Amniotic stem cell (primary cell): ENCODE results near the gene SPSB3.

Source experiments
- DNase-seq: peaks from one replicate; lab custom pipeline; 2025; lab: John Stamatoyannopoulos, UW

The SPSB3 gene

DNA sequence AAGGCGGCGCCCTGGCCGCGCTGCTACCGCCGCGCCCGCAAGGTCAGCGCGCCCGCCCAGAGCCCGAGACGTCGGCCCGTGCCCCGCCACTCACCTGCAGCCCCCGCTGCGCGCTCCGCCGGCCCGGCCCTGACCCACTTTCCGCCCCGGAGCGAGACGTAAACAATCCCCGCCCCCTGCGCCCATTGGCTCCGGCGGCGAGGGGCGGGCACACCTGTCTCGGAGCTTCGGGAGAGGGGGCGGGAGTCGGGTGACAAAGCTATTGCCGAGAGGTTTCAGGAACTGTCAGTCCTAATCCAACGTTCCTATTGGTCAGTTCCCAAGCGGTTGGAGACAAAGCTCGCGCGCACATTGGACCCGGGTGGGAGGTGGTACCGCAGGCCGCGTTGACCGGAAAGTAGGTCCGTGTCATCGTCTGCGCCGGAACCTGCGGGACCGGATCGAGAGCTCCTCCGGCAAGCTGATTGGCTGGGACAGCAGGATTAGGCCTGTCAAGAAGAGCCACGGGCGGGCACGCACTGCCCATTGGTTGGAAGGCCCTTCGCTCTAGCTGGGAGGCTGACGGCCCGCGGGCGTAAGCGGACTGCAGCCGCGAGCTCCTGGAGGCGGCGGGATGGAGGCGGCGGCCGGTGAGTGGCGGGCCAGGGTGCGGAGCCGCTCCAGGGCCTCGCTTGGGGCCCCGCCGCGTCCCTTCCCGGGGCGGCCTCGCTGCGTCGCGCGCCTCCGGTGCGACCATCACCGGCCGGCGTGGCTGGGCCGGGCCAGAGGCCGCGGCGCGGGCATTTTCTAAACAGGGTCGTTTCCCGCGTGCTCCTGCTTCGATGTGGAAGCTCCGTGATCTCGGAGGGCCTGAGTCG is at the start of gene SPSB3, which contains the start of gene NUBP2:
TSS of gene SPSB3 (minus strand) at position 164 of the 857 bp plus-strand sequence. CDS start 1,088 bp downstream, outside the sequence.
TSS of gene NUBP2 (plus strand) at position 553 of the 857 bp plus-strand sequence. CDS start at position 614, 61 bp downstream.
- peak; percentile 100 for DNase-seq

DNA sequence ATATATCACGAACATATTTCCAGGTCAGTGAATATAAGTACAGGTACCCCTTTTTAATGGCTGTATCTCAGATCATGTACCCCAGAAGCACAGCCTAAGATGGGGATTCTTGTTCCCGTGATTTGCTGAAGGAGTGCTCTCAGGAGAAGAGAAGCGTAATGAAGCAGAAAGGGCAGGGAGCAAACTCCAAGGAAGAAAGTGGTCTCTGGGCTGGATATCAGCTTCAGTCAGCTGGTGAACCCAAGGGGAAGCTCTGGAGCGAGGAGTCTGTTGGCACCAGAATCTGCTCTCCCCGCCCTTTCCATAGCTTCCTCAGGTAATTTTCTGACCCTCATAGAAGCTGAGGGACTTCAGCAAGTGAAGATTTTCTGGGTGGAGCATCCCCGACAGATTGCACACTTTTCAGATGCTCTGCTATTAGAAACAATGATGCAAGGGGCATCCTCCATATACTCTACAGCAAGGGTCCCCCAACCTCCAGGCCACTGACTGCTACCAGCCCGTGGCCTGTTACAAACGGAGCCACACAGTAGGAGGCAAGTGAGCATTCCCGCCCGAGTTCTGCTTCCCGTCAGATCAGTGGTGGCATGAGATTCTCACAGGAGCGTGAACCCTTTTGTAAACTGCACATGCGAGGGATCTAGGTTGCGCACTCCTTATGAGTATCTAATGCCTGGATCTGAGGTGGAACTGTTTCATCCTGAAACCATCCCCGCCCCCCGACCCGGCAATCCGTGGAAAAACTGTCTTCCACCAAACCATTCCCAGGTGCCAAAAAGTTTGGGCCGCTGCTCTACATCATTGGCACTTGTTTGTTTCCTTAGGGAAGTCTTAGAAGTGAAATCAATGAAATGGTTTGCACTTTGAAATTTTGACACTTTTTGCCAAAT is 49.1 kb upstream of the SPSB3 start:
- DNase-seq, result no peak

DNA sequence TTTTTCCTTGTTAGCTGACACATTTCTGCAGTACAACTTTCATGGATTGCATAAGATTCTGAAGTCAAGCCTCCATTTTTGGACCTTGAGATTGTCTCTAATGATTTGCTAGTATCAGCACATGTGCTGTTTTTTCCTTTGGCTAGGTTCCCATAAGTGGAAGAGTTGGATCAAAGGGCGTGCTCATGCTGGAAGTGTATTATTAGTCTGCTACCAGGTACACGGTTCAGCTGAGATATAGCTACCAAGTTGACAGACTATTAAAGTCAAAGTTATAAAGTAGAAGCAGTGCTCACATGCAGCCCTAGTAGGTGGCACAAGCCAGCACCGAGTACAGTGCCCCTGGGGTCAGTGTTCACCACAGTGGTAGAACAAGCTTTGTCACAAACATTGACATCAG is 47.8 kb upstream of the SPSB3 start:
- DNase-seq, result no peak

DNA sequence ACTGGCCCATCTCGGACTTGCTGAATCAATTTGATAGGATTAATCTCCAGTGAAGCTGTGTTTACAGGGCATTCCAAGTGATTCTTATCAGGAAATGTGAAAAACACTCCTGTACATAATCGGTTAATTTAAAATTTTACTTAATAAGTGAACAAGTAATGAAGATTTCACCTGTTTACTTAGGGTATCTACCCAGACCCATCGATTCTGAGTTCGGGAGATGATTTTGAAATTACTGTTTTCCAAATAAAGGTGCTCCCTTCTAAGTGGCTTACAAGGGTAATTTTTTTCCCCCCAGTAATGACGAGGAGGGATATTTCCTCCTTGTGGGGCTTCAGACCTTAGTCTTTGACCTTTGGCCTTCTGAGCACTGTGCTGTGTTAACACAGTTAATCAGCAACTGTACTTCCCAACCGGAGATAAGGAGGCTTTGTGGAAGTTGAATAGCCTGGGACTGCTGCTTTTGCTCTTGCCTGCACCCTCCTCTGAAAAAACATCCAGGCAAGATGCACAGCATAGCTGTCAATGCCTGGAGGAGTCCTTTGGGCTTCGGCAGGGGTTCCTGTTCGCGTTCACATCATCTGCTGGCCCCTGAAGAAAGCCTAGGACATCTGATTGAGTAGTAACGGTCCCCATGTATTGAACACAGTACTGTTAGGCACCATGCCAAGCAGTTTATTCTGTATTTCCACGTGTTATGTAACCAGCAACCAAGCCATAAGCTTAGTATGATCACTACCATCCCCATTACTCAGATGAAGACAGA is 46.5 kb upstream of the SPSB3 start:
- DNase-seq, result no peak

DNA sequence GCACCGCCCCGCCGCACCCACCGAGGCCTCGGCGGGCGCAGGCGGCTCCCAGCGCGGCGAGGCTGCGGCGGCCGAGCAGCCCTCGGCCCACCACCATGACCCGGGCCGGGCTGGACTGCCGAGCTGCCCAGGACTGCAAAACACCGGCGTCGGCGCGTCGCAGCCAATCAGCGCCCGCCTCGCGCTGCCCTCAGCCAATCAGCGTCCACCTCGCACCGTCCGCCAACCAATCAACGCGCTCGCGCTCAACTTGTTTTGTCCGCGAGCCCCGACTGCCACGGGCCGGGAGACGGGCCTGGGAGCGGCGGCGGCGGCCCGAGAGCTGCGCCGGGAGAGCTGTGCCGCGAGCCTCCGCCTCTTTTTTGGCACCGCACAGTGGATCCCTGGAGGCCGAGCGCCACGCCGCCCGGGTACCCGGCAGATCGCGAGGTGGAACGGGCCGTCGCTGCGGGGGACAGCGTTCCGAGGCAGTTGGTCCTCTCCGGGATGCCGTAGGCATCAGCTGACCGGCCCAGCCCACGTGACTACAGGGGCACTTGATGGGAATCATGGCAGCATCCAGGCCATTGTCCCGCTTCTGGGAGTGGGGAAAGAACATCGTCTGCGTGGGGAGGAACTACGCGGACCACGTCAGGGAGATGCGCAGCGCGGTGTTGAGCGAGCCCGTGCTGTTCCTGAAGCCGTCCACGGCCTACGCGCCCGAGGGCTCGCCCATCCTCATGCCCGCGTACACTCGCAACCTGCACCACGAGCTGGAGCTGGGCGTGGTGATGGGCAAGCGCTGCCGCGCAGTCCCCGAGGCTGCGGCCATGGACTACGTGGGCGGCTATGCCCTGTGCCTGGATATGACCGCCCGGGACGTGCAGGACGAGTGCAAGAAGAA is 44.6 kb upstream of the SPSB3 start, which contains the start of the genes FAHD1 and HAGH:
TSS of gene FAHD1 (plus strand) at position 516 of the 883 bp plus-strand sequence. CDS start at position 549, 33 bp downstream.
TSS of gene HAGH (minus strand) at position 135 of the 883 bp plus-strand sequence. CDS start at position 97, 38 bp downstream.
- peak; percentile 88 for DNase-seq

DNA sequence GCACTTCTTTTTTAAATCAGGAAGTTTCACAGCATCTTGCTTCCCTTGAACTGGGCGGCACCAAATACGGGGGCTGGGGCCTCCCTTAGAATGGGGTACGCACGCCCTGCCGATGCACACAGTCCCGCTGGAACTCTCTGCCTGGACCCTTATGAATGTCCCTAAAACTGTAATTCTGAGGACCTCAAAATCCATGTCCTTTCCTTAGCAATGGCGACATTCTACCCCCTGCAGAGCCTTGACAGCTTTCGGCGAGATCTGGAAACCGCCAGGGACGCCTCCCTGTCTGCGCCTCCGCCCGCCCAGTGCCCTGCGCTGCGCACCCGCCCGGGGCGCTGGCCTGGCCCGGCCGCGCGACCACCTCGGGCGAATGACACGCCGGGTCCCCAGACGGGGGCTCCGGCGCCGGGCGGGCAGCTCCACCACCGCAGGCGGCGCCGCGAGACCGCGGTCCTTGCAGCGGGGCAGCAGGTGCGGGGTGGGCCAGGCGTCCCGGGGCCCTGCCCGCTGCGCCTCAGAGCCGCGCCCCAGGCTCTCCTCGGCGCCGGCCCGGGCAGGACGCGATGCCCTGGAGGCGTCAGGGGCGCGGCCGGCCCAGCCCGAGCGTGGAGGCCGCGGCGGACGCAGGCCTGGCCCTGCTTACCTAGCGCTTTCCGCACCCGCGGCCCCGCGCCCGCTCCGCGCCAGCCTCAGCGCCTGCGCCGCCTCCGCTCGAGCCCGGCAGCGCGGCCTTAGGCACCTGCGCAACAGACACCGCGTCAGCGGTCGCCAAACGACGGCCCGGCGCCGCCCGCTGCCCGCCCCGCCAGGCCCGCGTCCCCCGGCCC is 43.7 kb upstream of the SPSB3 start:
- DNase-seq, result peak; percentile 43

DNA sequence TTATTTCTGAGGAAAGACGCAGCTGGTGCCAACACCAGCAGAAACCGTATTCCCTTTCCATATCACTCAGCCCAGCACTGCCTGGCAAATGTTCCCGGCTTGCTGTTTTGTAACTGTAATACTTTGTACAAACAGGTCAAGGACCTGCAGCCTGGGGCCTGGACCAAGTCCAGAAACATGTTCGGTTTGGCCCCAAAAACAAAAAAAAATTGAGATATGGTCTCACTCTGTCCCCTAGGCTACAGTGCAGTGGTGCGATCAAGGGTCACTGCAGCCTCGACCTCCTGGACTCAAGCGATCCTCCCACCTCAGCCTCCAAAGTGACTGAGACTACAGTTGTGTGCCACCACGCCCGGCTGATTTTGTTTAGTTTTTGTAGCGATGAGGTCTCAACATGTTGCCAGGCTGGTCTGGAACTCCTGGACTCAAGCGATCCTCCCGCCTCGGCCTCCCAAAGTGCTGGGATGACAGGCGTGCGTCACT is 43.1 kb upstream of the SPSB3 start:
- no peak for DNase-seq

DNA sequence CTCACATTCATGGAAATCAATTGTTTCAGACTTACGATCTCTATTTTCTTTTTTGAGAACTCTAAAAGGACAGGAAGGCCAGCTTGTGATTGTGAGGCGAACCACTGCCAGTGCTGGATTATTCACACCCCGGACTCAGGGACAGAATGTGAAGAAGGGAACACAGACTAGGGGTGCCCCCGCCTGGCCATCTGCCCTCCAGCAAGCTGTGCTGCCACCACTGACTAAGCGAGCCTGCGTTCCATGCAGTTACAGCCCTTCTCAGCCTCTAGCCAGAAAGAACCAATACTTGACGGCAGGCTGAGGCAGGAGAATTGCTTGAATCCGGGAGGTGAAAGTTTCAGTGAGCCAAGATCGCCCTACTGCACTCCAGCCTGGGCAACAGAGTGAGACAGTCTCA is 41.5 kb upstream of the SPSB3 start:
- no peak for DNase-seq

DNA sequence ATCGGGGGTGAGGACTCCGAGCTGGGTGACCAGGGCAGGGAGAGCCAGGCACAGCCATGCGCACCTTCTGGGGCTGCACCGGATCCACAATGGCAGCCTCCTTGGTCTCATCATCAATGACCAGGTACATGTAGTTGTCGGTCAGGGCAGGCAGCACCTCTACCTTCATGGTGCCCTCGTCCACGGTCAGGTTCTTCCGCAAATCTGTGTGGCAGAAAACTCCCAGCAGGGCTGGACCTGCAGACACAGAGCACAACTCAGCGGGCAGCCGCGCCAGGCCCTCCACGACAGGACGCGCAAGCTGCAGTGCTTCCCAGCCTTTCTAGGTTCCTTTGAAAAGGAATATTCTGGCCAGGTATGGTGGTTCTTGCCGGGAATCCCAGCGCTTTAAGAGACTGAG is 40.4 kb upstream of the SPSB3 start:
- no peak for DNase-seq

DNA sequence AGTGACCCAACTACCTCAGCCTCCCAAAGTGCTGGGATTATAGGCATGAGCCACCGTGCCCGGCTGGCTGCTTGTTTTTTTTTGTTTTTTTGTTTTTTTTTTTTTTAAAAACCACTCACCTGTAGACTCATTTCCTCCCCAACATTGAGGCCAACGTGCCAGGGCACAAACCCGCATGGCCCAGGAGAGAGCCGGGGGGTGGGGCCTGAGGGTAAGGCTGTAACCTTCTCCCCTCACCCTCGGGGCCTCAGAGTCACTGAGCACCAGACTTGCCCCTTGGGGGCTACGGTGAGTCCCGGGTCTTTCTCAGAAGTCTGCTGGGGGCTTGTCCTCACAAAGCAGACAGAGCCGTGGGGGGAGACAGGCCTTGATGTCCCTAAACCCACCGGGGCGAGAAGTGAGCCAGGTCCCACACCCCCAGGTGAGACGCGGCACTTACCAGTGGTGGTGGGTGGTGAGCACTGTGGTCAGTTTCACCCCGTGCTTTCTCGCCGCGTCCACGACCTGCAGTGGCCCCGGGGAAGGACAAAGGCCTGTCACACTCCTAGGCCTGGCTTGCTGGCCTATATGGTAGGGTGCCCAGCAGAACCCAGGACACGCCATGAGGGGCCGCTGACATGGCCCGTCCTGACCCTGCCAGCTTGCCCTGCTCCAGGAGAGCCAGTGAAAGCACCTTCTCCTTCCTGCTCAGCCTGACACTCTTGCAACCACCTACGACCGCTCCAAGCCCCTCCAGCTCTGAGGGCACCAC is 39.7 kb upstream of the SPSB3 start:
- no peak for DNase-seq

DNA sequence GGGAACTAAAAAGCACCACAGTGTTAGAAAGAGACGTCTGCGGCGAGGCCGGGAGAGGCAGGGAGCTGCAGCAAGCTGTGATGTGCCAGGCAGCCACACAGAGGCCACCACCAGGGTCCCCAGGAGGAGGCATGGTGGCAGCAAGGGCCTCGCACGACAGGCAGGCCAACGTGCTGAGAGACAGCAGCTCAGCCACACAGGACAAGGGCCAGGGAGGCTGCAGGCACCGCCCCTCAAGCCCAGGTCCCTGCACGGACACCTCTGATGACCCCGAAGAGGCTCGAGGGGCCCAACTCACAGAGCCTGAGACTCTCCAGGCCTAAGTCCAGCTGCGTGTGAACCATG is 38.5 kb upstream of the SPSB3 start:
- DNase-seq, result no peak

DNA sequence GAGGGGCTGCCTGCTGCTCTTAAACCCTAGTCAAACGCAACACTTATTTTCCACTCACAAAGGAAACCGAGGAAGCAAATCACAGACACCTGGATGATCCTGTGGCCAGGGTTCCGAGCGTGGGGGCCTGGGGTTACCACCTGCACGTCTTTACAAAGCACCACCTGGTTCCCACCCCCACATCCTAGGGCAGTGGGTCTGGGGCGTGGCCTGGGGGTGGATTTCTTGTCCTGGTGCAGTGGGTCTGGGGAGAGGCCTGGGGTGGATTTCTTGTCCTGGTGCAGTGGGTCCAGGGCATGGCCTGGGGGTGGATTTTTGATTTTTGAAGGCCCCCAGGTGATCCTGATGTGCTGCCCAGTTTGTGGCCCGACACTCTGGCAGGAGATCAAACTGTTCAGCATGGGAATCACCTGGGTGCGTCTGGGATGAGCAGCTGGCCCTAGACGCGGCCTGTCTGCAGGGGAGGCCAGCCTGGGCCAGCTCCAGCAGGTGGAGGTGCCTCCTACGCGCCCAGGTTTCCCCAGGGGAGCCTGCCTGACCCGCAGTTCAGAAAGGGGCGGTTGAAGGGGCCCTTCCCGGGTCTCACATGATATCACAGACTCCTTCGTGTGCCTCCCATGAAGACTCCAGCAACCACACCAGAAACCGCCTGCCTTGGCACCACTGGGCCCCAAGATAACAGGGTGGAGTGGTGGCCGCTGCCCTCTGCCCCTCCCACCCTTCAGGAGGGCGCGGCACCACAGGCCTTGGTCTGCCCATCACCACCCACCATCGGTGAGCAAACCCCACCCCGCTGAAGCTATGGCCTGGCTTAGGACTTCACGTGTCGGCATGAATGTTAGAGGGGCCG is 38.0 kb upstream of the SPSB3 start:
- no peak for DNase-seq

DNA sequence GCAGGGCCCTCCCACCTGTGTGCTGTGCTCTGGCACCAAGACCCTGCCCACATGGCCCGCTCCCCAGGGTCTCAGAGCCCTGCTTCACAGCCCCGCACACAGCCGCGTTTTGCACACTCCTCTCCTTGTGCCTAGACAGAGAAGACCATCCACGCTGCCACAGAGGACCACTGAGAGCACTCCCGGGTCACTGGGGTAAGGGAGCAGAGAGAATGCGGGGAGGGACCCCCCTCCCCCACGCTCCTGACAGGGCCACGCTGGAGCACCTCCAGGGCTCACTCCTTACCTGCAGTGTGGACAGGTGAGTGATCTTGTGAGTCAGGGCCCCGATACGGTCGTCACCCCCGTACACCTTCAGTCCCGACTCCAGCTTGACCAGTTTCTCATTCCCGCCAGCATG is 37.2 kb upstream of the SPSB3 start:
- no peak for DNase-seq

DNA sequence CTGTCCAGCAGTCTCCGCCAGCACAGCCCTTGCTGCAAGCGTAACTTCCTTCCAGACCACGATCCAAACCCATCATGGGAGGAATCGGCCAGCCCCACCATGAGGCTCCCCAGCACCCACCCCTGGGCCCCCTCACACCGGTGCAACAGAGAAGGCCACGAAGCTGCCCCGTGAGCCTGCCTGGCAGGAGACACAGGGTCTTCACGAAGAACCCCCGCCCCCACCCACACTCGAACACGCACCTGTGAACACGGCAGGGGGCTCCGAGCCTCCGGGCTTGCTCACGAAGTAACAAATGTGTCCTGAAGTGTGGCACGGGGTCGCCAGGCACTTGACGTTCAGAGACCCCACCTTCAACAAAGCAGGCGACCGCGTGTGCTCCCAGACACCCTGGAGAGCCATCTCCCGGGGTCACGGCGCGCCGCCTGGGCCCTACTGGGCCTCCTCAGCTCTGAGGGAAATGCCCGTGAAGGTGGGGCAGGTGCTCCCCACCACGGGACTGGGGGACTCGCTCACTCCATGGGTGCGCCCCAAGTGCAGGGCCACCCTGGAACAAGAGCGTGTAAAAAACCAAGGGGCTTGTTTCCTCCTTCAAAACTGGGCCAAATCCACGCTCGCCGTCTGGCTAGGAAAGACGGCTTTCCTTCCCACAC is 36.6 kb upstream of the SPSB3 start:
- DNase-seq, result no peak

DNA sequence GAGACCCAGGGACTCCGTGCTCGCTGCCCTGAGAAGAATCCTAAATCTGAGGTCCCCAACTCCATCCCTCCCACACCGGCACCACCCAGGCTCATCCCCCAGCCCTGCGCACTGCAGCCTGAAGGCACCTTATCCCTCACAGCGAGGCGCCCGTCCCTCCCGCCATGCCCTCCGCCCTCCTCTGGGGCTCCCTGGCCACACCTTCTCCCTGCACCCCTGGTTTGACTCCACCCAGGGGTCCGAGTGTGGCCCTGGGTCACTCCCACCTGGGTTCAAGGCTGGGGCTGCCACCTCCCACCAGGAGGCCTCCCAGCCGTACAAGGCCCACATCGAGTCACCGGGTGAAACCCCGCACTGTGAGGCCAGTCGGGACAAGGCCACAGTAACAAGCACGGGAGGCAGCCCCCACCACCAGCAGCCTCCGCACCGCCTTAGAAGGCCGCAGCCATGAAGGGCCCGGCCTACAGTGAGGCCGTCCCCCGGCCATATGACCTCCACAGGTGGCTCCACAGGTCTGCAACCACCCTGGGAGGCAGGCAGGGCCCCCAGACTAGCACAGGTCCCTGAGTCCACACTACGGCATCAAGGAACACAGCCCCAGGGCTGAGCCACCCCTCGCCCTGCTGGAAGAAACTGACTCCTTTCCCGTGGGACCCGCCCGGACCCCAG is 36.0 kb upstream of the SPSB3 start:
- DNase-seq, result no peak

DNA sequence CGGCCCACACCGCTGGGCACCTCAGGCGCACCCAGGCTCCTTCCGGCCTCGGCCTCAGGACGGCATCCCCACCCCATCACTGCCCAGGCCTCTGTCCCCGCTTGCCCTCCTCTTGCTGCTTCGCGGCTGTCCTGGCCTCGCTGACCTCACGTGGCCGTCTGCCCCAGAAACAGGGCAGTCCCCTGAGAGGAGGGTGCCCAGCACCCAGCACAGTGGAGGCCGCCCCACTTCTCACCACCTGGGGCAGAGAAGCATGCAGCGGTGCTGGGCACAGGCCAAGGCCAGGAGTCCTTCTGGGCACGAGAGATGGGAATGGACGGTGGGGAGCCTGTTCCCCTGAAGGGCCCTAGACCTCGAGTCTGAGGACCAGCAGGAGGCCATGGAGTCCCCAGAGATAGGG is 35.3 kb upstream of the SPSB3 start:
- DNase-seq, result no peak

DNA sequence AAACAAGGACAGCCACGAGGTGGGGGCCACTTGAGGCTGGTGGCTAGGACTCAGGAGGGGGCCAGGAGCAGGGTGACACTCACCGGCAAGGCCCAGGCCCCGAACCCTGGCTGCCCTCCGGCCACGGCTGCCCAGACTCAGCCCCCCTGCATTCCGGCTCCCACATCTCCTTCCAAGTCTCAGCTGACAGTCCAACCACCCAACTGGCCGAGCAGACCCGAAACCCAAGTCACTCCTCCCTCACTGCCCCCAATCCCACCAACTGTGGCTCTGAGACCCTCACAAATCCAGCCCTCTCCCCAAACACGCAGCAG is 34.9 kb upstream of the SPSB3 start:
- DNase-seq, result no peak
